IMR-90 (cell line): ENCODE results near the gene DBNL. TPM values are rescaled to one million over a fixed set of nuclear protein-coding genes. Genes with fewer than 3 reads are reported as not detected.
"Not testable (repeated sequence)": the region's sequence is repeated elsewhere in the genome, so short reads cannot be mapped to it uniquely, and the experiment has no call there.

Experiments
- ATAC-seq: fragments of 200-7000 bp; cut with Tn5 transposase; 2 replicates; pipeline ENCODE4 v1.9.1; 2020; ENCODE audit warnings: low read depth, mild to moderate bottlenecking, moderate library complexity
- BruUV-seq: library from RNA; stranded (reverse); fragments of 400-500 nt; replicated peaks from 2 replicates; lab custom pipeline; 2021; lab: Mats Ljungman, UMichigan
- CTCF ChIA-PET: fragments of 300-600 bp; formaldehyde crosslinking; extraction: SDS; loops from one replicate; lab custom pipeline; 2021; ENCODE audit warnings: antibody characterized with exemption; lab: Yijun Ruan, JAX
- POLR2A ChIA-PET: fragments of 300-600 bp; sonication (Branson Sonifier 250); formaldehyde crosslinking; loops from one replicate; lab custom pipeline; 2022; ENCODE audit warnings: antibody characterized with exemption; ENCODE audit not compliant: unreplicated experiment; lab: Charles Lee
- DNase-seq: peaks from one replicate; pipeline ENCODE4 v3.0.0; 2013
- H2AFZ ChIP-seq: replicated peaks from 2 replicates; pipeline ENCODE3; 2013; ENCODE audit warnings: low read length, mild to moderate bottlenecking; ENCODE audit not compliant: poor library complexity
- H2AK5ac ChIP-seq: 2 replicates; pipeline ENCODE4 v1.6.1; 2013; ENCODE audit warnings: low read depth, low read length, inconsistent platforms
- H2AK9ac ChIP-seq: replicated peaks from 2 replicates; pipeline ENCODE3; 2013; ENCODE audit warnings: mild to moderate bottlenecking, low read depth, low read length, moderate library complexity; ENCODE audit not compliant: poor library complexity
- H2BK120ac ChIP-seq: 2 replicates; pipeline ENCODE4 v1.6.1; 2013; ENCODE audit warnings: low read depth, low read length, inconsistent platforms
- H2BK15ac ChIP-seq: 3 replicates; pipeline ENCODE4 v1.6.1; 2013; ENCODE audit warnings: low read depth, low read length, inconsistent platforms
- H2BK20ac ChIP-seq: 2 replicates; pipeline ENCODE4 v1.6.1; 2013; ENCODE audit warnings: low read depth, mild to moderate bottlenecking, inconsistent platforms, low read length, moderate library complexity
- H2BK5ac ChIP-seq: 2 replicates; pipeline ENCODE4 v1.6.1; 2013; ENCODE audit warnings: mild to moderate bottlenecking, low read depth, low read length, inconsistent platforms; ENCODE audit not compliant: poor library complexity, severe bottlenecking
- H3K14ac ChIP-seq: replicated peaks from 2 replicates; pipeline ENCODE4 v1.6.1; 2013; ENCODE audit warnings: low read depth, low read length, inconsistent platforms
- H3K18ac ChIP-seq: 2 replicates; pipeline ENCODE4 v1.6.1; 2013; ENCODE audit warnings: low read depth, low read length, control low read depth
- H3K23ac ChIP-seq: 2 replicates; pipeline ENCODE4 v1.6.1; 2013; ENCODE audit warnings: low read depth, low read length, inconsistent platforms
- H3K27ac ChIP-seq: 2 replicates; pipeline ENCODE4 v1.5.1; 2013; ENCODE audit warnings: mild to moderate bottlenecking, control low read depth, low read length; ENCODE audit not compliant: insufficient read depth
- H3K27me3 ChIP-seq: 2 replicates; pipeline ENCODE4 v1.6.1; 2013; ENCODE audit warnings: low read length; ENCODE audit not compliant: control insufficient read depth, insufficient read depth
- H3K36me3 ChIP-seq: 2 replicates; pipeline ENCODE4 v1.6.1; 2013; ENCODE audit warnings: low read length, mixed read lengths; ENCODE audit not compliant: control insufficient read depth, insufficient read depth
- H3K4ac ChIP-seq: 2 replicates; pipeline ENCODE4 v1.6.1; 2013; ENCODE audit warnings: low read depth, low read length, inconsistent platforms
- H3K4me1 ChIP-seq: 2 replicates; pipeline ENCODE4 v1.6.1; 2013; ENCODE audit warnings: low read length, mixed read lengths; ENCODE audit not compliant: control insufficient read depth, insufficient read depth
- H3K4me2 ChIP-seq: 2 replicates; pipeline ENCODE4 v1.6.1; 2013; ENCODE audit warnings: low read depth, mild to moderate bottlenecking, control low read depth, low read length, moderate library complexity
- H3K4me3 ChIP-seq: 2 replicates; pipeline ENCODE4 v1.5.1; 2013; ENCODE audit warnings: low read depth, mild to moderate bottlenecking, control low read depth, low read length, moderate library complexity; ENCODE audit not compliant: insufficient read depth
- H3K56ac ChIP-seq: 2 replicates; pipeline ENCODE4 v1.6.1; 2013; ENCODE audit warnings: low read length, inconsistent platforms; ENCODE audit not compliant: insufficient read depth; ENCODE audit errors: extremely low read depth
- H3K79me1 ChIP-seq, 2 experiments: 2 replicates each; pipeline ENCODE4 v1.6.1; 2013; ENCODE audit warnings: low read length in 2 of 2, inconsistent platforms in 1 of 2, low read depth in 1 of 2
- H3K9ac ChIP-seq: 2 replicates; pipeline ENCODE4 v1.6.1; 2013; ENCODE audit warnings: low read depth, low read length, control low read depth
- H3K9me1 ChIP-seq: 2 replicates; pipeline ENCODE4 v1.6.1; 2013; ENCODE audit warnings: low read length, inconsistent platforms; ENCODE audit not compliant: insufficient read depth
- H3K9me3 ChIP-seq: 2 replicates; pipeline ENCODE4 v1.6.1; 2013; ENCODE audit warnings: low read length; ENCODE audit not compliant: control insufficient read depth, insufficient read depth
- H4K20me1 ChIP-seq: 2 replicates; pipeline ENCODE4 v1.6.1; 2013; ENCODE audit warnings: low read length, inconsistent platforms; ENCODE audit not compliant: insufficient read depth
- H4K5ac ChIP-seq: 2 replicates; pipeline ENCODE4 v1.6.1; 2013; ENCODE audit warnings: mild to moderate bottlenecking, low read depth, low read length, control low read depth
- H4K8ac ChIP-seq, 2 experiments: 2 replicates each; pipeline ENCODE4 v1.6.1; 2013; ENCODE audit warnings: low read depth in 2 of 2, low read length in 2 of 2, control low read depth in 1 of 2, inconsistent platforms in 1 of 2
- H4K91ac ChIP-seq: 2 replicates; pipeline ENCODE4 v1.6.1; 2013; ENCODE audit warnings: low read depth, low read length, inconsistent platforms; ENCODE audit not compliant: insufficient read depth
- WGBS, 2 experiments: methylation state at CpG; one replicate each; pipeline versions ENCODE4 v1.1.5 to v1.1.7; 2013; ENCODE audit warnings: missing lambda C conversion rate in 2 of 2; ENCODE audit not compliant: insufficient read length in 1 of 2; ENCODE audit errors: extremely low coverage in 2 of 2; 5-methylcytosine and 5-hydroxymethylcytosine counted together
- dilution Hi-C: fragments of 300-500 bp; cut with HindIII; formaldehyde crosslinking; loops from one replicate; pipeline ENCODE4 v1.14.3; 2018; ENCODE audit warnings: low sequenced_read_pairs; ENCODE audit not compliant: unreplicated experiment
- in situ Hi-C: fragments of 300-500 bp; cut with MboI; formaldehyde crosslinking; loops from 3 replicates; pipeline ENCODE4 v1.14.3; 2019; ENCODE audit warnings: low sequenced_read_pairs, inconsistent platforms, mixed read lengths
- intact Hi-C: fragments of 100-400 bp; cut with micrococcal nuclease; formaldehyde crosslinking; loops from 2 replicates; pipeline ENCODE4 v1.10.0; 2022
- polyA plus RNA-seq, 3 experiments: library from polyadenylated mRNA; depleted of rRNA; stranded (reverse); fragments of >200 nt; gene quantifications; 2 replicates each; pipeline ENCODE4 v1.2.3, GENCODE V29; 2012; ENCODE audit warnings: low replicate concordance in 1 of 3
- total RNA-seq: library from RNA; depleted of rRNA; stranded (reverse); fragments of >200 nt; gene quantifications from 2 replicates; pipeline ENCODE4 v1.2.3, GENCODE V29; 2012

DBNL gene
- total and polyA plus RNA-seq, 2 of the 4 experiments (the other 2 are of a cell fraction): 157 to 179 TPM

DNA sequence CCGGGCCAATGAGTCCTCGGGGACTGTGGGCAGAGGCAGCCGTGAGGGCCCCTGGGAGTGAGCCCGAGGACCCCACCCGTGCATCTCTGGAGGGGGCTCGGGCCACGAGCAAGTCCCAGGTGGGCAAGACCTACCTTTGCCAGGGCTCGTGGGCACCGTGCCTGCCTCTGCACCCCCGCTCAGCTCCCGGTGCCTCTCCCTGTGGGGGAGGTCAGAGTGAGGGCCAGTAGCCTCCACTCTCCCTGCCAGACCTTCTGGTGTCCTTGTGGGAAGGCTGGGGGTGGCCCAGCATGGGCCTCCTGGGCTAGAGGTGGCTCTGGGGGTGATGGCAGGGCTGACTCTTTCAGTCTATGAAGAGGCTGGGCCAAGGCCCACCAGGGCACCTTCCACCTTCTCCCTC, 15.1 kb upstream of the DBNL start:
- H3K4ac ChIP-seq, ATAC-seq, H3K27ac ChIP-seq, DNase-seq, H2AK9ac ChIP-seq, H2BK20ac ChIP-seq, H4K8ac ChIP-seq, H3K14ac ChIP-seq, H3K9ac ChIP-seq, H3K4me1 ChIP-seq, H2AFZ ChIP-seq, H3K9me3 ChIP-seq, in situ Hi-C loops, H2AK5ac ChIP-seq, H3K4me2 ChIP-seq, H3K4me3 ChIP-seq, intact Hi-C loops, H4K5ac ChIP-seq, H2BK5ac ChIP-seq, H3K9me1 ChIP-seq, H3K79me1 ChIP-seq, H2BK15ac ChIP-seq, H4K91ac ChIP-seq, CTCF ChIA-PET, POLR2A ChIA-PET, BruUV-seq, dilution Hi-C loops, H3K56ac ChIP-seq, H3K36me3 ChIP-seq, H3K18ac ChIP-seq, H3K23ac ChIP-seq, H4K20me1 ChIP-seq, H3K27me3 ChIP-seq, H2BK120ac ChIP-seq: not testable (repeated sequence)
- WGBS, 2 experiments: no CpG with 5 or more reads among the region's 11 CpGs

DNA sequence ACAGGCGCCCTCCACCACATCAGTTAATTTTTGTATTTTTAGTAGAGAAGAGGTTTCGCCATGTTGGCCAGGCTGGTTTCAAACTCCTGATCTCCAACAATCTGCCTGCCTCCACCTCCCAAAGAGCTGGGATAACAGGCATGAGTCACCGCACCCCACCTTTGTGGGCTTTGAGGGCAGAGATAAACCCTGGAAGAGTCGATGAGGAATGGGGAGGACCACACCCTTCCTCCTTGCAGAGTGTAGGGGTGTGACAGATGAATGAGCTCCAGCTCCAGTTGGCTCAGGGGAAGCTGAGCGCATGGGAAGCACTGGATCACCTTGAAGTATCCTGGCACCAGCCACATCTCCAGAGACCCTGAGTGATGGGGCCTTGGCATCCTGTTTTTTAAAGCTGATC, 14.5 kb upstream of the DBNL start:
- H4K5ac ChIP-seq, H3K9ac ChIP-seq, H3K4me3 ChIP-seq, H2AFZ ChIP-seq, H3K4me2 ChIP-seq, H4K20me1 ChIP-seq, H3K18ac ChIP-seq, H2AK9ac ChIP-seq, H3K9me1 ChIP-seq, H3K4me1 ChIP-seq, ATAC-seq, POLR2A ChIA-PET, H3K27ac ChIP-seq, H3K4ac ChIP-seq, H4K91ac ChIP-seq, H2BK20ac ChIP-seq, H2AK5ac ChIP-seq, H3K27me3 ChIP-seq, BruUV-seq, in situ Hi-C loops, dilution Hi-C loops, H3K56ac ChIP-seq, H3K79me1 ChIP-seq, H2BK120ac ChIP-seq, H3K14ac ChIP-seq, H2BK15ac ChIP-seq, CTCF ChIA-PET, intact Hi-C loops, H4K8ac ChIP-seq, DNase-seq, H3K9me3 ChIP-seq, H3K23ac ChIP-seq, H2BK5ac ChIP-seq, H3K36me3 ChIP-seq: not testable (repeated sequence)
- no CpG with 5 or more reads among the region's 5 CpGs for WGBS, 2 experiments
